AG04450 (cell line): ENCODE results near the gene CPNE5. TPM values are rescaled to one million over a fixed set of nuclear protein-coding genes. Genes with fewer than 3 reads are reported as not detected.

Experiments used
- CTCF ChIA-PET: fragments of 300-600, 350-600 bp; formaldehyde crosslinking; extraction: SDS; loops from one replicate; lab custom pipeline; 2022; ENCODE audit warnings: antibody characterized with exemption, inconsistent platforms; lab: Charles Lee
- POLR2A ChIA-PET: fragments of 350-600 bp; formaldehyde crosslinking; extraction: SDS; loops from one replicate; lab custom pipeline; 2021; ENCODE audit warnings: antibody characterized with exemption, inconsistent platforms; lab: Yijun Ruan, JAX
- DNase-seq: peaks from one replicate; pipeline ENCODE4 v3.0.0-alpha.2; 2011; ENCODE audit warnings: low read depth, low spot score
- H3K27ac ChIP-seq: one replicate; pipeline ENCODE4 v1.5.1; 2012; ENCODE audit warnings: low read depth, low read length, control low read depth
- H3K27me3 ChIP-seq: one replicate; pipeline ENCODE4 v1.6.0; 2012; ENCODE audit warnings: low read length; ENCODE audit not compliant: control insufficient read depth, insufficient read depth
- H3K4me3 ChIP-seq: 2 replicates; pipeline ENCODE4 v1.5.1; 2011; ENCODE audit warnings: mild to moderate bottlenecking, low read depth, low read length, control low read depth
- H3K9me3 ChIP-seq: 2 replicates; pipeline ENCODE4 v1.5.1; 2012; ENCODE audit warnings: low read length; ENCODE audit not compliant: control insufficient read depth, insufficient read depth
- polyA plus RNA-seq: library from polyadenylated mRNA; depleted of rRNA; stranded (reverse); fragments of >200 nt; gene quantifications from 2 replicates; pipeline ENCODE4 v1.2.3, GENCODE V29; 2011
- TF ChIP-seq, protein P1 (sequence below): IDR thresholded peaks from 2 replicates; pipeline ENCODE4 v1.5.1; 2011; ENCODE audit warnings: low read depth, low read length, control low read depth, inconsistent platforms

CPNE5 gene
- polyA plus RNA-seq, 1 experiment: 0.10 TPM

DNA sequence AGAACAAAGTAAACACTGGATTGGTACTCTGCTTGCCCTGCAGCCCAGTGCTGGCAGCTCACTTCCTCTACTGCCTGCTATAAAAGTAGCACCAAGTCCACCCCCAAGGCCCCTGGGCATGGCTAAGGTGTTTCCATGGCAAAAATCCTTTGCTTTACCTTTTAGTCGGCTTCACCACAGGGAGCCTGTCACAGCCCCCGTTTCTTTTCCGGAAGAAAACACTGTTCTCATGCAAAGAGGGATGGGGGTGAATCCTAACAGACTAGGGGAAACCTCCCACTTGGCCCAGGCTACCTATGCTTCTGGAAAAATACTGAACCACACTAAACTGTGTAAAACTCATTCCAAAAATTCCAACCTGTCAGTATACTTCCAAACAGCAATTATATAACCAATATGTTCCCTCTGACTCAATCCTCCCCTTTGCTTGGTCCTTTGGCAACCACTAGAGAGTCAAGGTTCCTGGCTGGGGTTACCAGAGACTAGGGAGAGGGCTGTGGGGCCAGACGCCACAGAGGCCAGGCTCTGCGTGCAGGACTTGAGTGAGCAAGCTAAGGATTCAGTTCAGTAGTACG lies 19.2 kb upstream of the CPNE5 start:
- H3K27ac ChIP-seq: peak overlapping the region; percentile 52
- DNase-seq: peak; percentile 24
- ChIA-PET CTCF (no interaction called here), POLR2A (interaction anchor here (0.6 kb wide), 1 partner anchor 171 kb away, joined by 3 read pairs; no protein-coding TSS in a partner anchor)
- H3K27me3 ChIP-seq: no peaks in the 10 kb centered on the region
- TF ChIP-seq, protein P1, sequence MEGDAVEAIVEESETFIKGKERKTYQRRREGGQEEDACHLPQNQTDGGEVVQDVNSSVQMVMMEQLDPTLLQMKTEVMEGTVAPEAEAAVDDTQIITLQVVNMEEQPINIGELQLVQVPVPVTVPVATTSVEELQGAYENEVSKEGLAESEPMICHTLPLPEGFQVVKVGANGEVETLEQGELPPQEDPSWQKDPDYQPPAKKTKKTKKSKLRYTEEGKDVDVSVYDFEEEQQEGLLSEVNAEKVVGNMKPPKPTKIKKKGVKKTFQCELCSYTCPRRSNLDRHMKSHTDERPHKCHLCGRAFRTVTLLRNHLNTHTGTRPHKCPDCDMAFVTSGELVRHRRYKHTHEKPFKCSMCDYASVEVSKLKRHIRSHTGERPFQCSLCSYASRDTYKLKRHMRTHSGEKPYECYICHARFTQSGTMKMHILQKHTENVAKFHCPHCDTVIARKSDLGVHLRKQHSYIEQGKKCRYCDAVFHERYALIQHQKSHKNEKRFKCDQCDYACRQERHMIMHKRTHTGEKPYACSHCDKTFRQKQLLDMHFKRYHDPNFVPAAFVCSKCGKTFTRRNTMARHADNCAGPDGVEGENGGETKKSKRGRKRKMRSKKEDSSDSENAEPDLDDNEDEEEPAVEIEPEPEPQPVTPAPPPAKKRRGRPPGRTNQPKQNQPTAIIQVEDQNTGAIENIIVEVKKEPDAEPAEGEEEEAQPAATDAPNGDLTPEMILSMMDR: no peak
- H3K4me3 ChIP-seq: no peak overlapping the region
- H3K9me3 ChIP-seq: no peaks in the 10 kb centered on the region

DNA sequence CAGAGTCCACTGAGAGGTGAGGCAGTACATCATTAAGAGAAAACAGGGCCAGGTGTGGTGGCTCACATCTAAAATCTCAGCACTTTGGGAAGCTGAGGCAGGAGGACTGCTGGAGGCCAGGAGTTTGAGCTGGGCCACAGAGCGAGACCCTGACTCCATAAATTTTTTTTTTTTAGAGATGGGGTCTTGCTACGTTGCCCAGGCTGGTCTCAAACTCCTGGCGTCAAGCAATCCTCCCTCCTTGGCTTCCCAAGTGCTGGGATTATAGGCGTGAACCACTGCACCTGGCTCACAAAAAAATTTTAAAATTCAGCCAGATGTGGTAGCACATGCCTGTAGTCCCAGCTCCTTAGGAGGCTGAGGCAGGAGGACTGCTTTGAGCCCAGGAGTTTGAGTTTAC lies 18.1 kb upstream of the CPNE5 start:
- POLR2A ChIA-PET: interaction anchor here (0.6 kb wide), 1 partner anchor 127 kb away, joined by 3 read pairs; no protein-coding TSS in a partner anchor

DNA sequence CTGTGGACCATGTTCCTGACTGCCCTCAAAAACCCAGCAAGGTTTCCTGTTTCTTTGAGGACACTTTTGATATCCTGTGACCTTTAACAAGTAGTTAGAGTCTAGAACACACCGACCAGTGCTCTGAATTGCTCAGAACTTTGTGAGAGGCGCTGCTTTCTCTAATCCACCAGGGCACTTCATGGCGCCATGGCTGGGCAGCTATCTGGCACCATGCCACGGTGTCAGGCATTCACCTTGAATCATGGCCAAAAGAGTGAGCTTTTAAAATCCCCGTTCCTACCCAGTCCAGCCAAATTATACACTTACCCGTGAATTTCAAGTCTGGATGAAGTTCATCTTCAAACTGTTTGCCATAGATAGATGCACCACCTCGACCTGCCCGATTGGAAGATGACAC lies 17.0 kb upstream of the CPNE5 start:
- no peak for DNase-seq
- CTCF ChIA-PET: interaction anchor here (1.0 kb wide), 1 partner anchor 17 kb away, joined by 3 read pairs; no protein-coding TSS in a partner anchor

More for the DNA sequence above, 18.1 kb upstream of the CPNE5 start:
- no peak for DNase-seq
- Histone ChIP-seq H3K27ac (no peak overlapping the region), H3K4me3 (no peak overlapping the region), H3K9me3 (no peaks in the 10 kb centered on the region), H3K27me3 (no peaks in the 10 kb centered on the region)
- TF ChIP-seq, protein P1: no peak
- CTCF ChIA-PET: interaction anchor here (1.0 to 1.1 kb wide), 2 partner anchors 28 to 160 kb away, joined by 3 to 4 read pairs; no protein-coding TSS in a partner anchor

DNA sequence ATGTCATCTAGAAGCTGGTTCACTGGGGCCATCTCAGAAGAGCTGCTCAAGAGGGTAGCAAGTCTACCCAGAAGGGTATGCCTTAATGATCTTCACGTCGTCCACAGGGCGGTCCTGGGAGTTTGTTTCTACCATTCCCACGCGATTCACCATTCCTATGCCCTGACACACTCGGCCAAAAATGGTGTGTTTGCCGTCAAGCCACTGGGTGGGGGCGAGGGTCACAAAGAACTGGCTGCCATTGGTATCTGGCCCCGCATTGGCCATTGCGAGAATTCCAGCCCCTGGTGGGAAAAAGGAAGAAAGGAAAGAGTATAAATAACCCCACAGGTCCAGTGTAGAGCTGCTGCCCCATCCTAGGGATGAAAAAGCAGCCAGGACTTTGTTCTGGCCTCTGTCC lies 16.5 kb upstream of the CPNE5 start:
- CTCF ChIA-PET: interaction anchor here (1.0 kb wide), 1 partner anchor 18 kb away, joined by 3 read pairs; no protein-coding TSS in a partner anchor
- Histone ChIP-seq H3K27ac (no peak overlapping the region), H3K4me3 (no peak overlapping the region), H3K27me3 (no peaks in the 10 kb centered on the region), H3K9me3 (peaks cover 3% of the 10 kb centered on the region; the same call in 1 of the 2 replicates)
- POLR2A ChIA-PET: no interaction called here
- no peak for DNase-seq
- TF ChIP-seq, protein P1: no peak

More for the DNA sequence above, 17.0 kb upstream of the CPNE5 start:
- Histone ChIP-seq H3K27ac (no peak overlapping the region), H3K4me3 (no peak overlapping the region), H3K27me3 (no peaks in the 10 kb centered on the region), H3K9me3 (no peaks in the 10 kb centered on the region)
- POLR2A ChIA-PET: no interaction called here
- TF ChIP-seq, protein P1: no peak

DNA sequence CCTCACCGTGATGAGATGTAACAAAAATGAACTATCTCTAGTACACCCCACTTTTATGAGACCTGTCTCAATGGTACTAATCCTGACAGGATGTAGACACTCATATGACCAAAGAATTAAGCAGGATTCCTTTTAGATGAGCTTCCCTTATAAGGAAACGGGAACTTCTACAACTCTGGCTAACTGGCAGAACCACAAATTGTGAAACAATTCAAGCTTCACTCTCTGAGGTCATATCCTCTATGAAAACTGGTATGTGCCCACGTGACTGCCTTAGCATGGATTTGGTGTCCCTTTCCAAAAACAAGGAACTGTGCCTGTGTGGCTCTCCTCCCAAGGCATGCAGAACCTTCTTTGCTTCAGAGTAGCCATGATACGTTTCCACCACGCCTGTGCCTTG lies 14.1 kb upstream of the CPNE5 start:
- ChIA-PET CTCF (interaction anchor here (0.5 to 6.2 kb wide), 12 partner anchors 10 to 357 kb away, joined by 3 to 57 read pairs (median 6); partner anchors contain the start of gene C6orf89), POLR2A (interaction anchor here (0.6 to 1.4 kb wide), 2 partner anchors 21 to 131 kb away, joined by 3 read pairs; no protein-coding TSS in a partner anchor)
- Histone ChIP-seq H3K9me3 (peaks cover 8% of the 10 kb centered on the region), H3K27me3 (no peaks in the 10 kb centered on the region), H3K4me3 (no peak overlapping the region), H3K27ac (peak overlapping the region; percentile 68)
- DNase-seq: peak; percentile 62
- TF ChIP-seq, protein P1: no peak
